Sigmoid colon (tissue), 4 donors: ENCODE data around the gene DHX9.

ENCODE experiments used
- POLR2A ChIP-seq, 2 donors: fragments of 450-650 bp; IDR thresholded peaks; one replicate each; pipeline ENCODE4 v1.6.1; 2016; ENCODE audit warnings: antibody characterized with exemption in 2 of 2, mild to moderate bottlenecking in 2 of 2, moderate library complexity in 2 of 2
- POLR2AphosphoS5 ChIP-seq, 4 donors: sonication (generic); formaldehyde crosslinking; IDR thresholded peaks; one replicate each; pipeline ENCODE4 v1.6.1; 2017; ENCODE audit warnings: antibody characterized with exemption in 4 of 4
- TF ChIP-seq, protein P1 (sequence below), 4 experiments: fragments of 450-650 bp in 3 of 4; fragments of 200-600 bp in 1 of 4; IDR thresholded peaks; one replicate each; pipeline ENCODE4 v1.5.1; 2016 to 2019; ENCODE audit warnings: antibody characterized with exemption in 4 of 4, mild to moderate bottlenecking in 3 of 4, moderate library complexity in 2 of 4

DNA sequence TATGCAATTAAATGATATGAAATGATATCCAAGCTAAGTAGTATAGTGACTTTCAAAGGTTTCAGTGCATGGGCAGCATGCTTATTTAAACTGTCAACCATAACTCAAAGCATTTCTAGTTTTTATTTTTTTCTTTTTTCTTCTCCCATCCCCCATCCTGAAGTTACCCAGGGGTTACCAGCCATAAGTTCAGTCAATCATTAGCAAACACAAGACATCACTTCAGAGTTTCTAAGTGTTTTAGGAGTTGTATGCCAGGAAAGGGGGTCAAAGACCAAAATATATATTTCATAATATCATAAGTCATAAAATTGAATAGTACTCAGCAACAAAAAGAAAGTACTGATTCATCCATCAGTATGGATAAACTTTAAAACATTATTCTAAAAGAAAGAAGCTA lies 28.7 kb downstream of the DHX9 start:
- TF ChIP-seq, protein P1, sequence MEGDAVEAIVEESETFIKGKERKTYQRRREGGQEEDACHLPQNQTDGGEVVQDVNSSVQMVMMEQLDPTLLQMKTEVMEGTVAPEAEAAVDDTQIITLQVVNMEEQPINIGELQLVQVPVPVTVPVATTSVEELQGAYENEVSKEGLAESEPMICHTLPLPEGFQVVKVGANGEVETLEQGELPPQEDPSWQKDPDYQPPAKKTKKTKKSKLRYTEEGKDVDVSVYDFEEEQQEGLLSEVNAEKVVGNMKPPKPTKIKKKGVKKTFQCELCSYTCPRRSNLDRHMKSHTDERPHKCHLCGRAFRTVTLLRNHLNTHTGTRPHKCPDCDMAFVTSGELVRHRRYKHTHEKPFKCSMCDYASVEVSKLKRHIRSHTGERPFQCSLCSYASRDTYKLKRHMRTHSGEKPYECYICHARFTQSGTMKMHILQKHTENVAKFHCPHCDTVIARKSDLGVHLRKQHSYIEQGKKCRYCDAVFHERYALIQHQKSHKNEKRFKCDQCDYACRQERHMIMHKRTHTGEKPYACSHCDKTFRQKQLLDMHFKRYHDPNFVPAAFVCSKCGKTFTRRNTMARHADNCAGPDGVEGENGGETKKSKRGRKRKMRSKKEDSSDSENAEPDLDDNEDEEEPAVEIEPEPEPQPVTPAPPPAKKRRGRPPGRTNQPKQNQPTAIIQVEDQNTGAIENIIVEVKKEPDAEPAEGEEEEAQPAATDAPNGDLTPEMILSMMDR (IDR thresholded peaks at IDR 0.05): no peak
- TF ChIP-seq POLR2AphosphoS5 (IDR thresholded peaks at IDR 0.05) (no peak), POLR2A (IDR thresholded peaks at IDR 0.05) (no peak)
